ENCODE data around the gene PAQR8. TPM values are rescaled to one million over a fixed set of nuclear protein-coding genes. Genes with fewer than 3 reads are reported as not detected.
A peak's percentile ranks its signal among the peaks of the same experiment; 100 is the strongest.

The PAQR8 gene
- total and polyA plus RNA-seq, 2 of the 13 experiments (the other 11 are each of a cell fraction or from before 2014, with no cell fraction given): 37.7 to 50.7 TPM

DNA sequence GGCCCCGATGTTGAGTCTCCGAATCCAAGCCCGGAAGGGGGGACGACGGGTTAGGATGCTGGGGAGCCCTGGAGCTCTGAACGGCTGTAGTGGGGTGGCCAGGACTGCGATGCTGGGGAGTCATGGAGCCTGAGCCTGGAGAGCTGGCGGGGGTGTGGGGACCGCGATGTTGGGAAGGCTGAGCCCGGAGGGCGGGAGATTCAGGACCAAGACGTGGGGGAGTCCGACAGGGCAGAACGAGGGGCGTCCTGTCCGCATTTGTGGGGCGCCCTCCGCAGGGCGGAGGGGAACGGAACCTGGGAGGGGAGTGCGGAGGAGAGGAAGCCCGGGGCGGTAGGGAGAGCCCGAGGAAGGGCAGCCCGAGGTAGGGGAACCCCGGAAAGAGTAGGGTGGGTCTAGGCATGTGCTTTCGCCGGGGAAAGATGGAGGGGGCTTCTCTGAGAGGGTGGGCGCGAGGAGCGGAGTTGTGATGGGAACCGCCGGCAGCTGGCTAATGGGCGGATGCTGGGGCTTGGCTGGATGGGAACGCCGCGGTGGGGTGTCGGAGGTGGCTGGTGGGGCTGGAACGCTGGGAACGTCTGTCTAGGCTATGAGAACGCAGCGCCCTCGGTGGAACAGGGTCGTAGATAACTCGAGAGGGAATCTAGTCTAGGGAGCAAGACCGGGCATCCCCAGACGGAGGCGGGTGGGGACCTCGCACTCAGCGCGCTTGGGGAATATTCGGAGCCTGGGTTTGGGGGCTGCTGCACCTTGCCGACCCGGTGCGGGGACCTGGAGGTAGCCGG lies 684 bp downstream of the PAQR8 start (continued):
- no peak for TF ChIP-seq ZBTB8A (CRISPR knock-in tag; IDR thresholded peaks at IDR 0.05; ENCODE audit: borderline replicate concordance, low read depth)
- TF ChIP-seq, protein P1, sequence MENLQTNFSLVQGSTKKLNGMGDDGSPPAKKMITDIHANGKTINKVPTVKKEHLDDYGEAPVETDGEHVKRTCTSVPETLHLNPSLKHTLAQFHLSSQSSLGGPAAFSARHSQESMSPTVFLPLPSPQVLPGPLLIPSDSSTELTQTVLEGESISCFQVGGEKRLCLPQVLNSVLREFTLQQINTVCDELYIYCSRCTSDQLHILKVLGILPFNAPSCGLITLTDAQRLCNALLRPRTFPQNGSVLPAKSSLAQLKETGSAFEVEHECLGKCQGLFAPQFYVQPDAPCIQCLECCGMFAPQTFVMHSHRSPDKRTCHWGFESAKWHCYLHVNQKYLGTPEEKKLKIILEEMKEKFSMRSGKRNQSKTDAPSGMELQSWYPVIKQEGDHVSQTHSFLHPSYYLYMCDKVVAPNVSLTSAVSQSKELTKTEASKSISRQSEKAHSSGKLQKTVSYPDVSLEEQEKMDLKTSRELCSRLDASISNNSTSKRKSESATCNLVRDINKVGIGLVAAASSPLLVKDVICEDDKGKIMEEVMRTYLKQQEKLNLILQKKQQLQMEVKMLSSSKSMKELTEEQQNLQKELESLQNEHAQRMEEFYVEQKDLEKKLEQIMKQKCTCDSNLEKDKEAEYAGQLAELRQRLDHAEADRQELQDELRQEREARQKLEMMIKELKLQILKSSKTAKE (CRISPR knock-in tag; IDR thresholded peaks at IDR 0.05; ENCODE audit: borderline replicate concordance): no peak
- TF ChIP-seq, protein P2, sequence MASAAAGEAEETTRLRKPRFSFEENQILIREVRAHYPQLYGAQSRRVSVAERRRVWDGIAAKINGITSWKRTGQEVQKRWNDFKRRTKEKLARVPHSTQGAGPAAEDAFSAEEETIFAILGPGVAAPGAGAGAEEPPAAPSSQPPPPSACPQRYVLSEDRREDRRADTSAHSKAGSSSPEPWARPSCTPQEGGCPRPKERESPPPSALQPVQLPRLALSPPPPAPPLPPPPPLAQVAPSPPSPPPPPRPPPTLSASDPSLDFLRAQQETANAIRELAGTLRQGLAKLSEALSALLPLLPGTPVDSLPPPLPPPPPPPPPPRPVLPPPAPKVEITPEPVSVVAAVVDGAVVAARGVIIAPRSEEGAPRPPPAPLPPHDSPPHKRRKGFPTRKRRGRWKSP (CRISPR knock-in tag; IDR thresholded peaks at IDR 0.05): no peak
- TF ChIP-seq ZFP82 (CRISPR knock-in tag; IDR thresholded peaks at IDR 0.05; ENCODE audit: borderline replicate concordance): peak; percentile 81; the same call in 1 of the 2 replicates
- TF ChIP-seq ZNF350 (CRISPR knock-in tag; IDR thresholded peaks at IDR 0.05; ENCODE audit: borderline replicate concordance, low read depth): peak; percentile 54; the same call in 1 of the 2 replicates
- no peak for TF ChIP-seq ZNF563 (CRISPR knock-in tag; IDR thresholded peaks at IDR 0.05)
- no peak for TF ChIP-seq ZNF629 (CRISPR knock-in tag; conservative IDR thresholded peaks at IDR 0.05)
- no peak for TF ChIP-seq SMAD9 (CRISPR knock-in tag; IDR thresholded peaks at IDR 0.05)
- TF ChIP-seq PHF20 (CRISPR knock-in tag; IDR thresholded peaks at IDR 0.05): no peak; the same call in 1 of the 2 replicates
- TF ChIP-seq NFE2L2 (IDR thresholded peaks at IDR 0.05; ENCODE audit: low read length): no peak
- no peak; the same call in 1 of the 2 replicates for TF ChIP-seq ZNF510 (CRISPR knock-in tag; IDR thresholded peaks at IDR 0.05; ENCODE audit: low read depth)
- no peak for TF ChIP-seq CCAR2 (optimal IDR thresholded peaks at IDR 0.05; ENCODE audit: low read depth, low read length)
- no peak for TF ChIP-seq ATF7 (IDR thresholded peaks at IDR 0.05)
- TF ChIP-seq ATF7 (CRISPR knock-in tag; IDR thresholded peaks at IDR 0.05): 0 out of 2 replicates have a peak, but pooled peaks have one; percentile 15
- no peak for TF ChIP-seq ESRRA (CRISPR knock-in tag; IDR thresholded peaks at IDR 0.05; ENCODE audit: low read depth)
- no peak for TF ChIP-seq SMYD3 (CRISPR knock-in tag; IDR thresholded peaks at IDR 0.05)
- no peak for TF ChIP-seq POLR2AphosphoS5 (IDR thresholded peaks at IDR 0.05; ENCODE audit: low read depth, low read length)
- no peak for TF ChIP-seq GABPA (IDR thresholded peaks at IDR 0.05; ENCODE audit: low read depth, low read length)
- no peak for TF ChIP-seq GABPA (CRISPR knock-in tag; IDR thresholded peaks at IDR 0.05; ENCODE audit: low read depth)
- 0 out of 2 replicates have a peak, but pooled peaks have one; percentile 56 for TF ChIP-seq MYNN (CRISPR knock-in tag; IDR thresholded peaks at IDR 0.05; ENCODE audit: low read depth)
- no peak for TF ChIP-seq TFDP1 (CRISPR knock-in tag; IDR thresholded peaks at IDR 0.05; ENCODE audit: borderline replicate concordance)
- TF ChIP-seq GPN1 (CRISPR knock-in tag; IDR thresholded peaks at IDR 0.05; ENCODE audit: borderline replicate concordance): no peak
- no peak; the same call in 1 of the 2 replicates for TF ChIP-seq ZBTB37 (CRISPR knock-in tag; IDR thresholded peaks at IDR 0.05)
- TF ChIP-seq PRMT3 (CRISPR knock-in tag; IDR thresholded peaks at IDR 0.05; ENCODE audit: borderline replicate concordance, low read depth): 0 out of 2 replicates have a peak, but pooled peaks have one; percentile 54
- TF ChIP-seq NCOR1 (IDR thresholded peaks at IDR 0.05; ENCODE audit: borderline replicate concordance, low read length): no peak
